Right cardiac atrium (tissue), 5 donors: ENCODE data around the gene CD300C. TPM values are rescaled to one million over a fixed set of nuclear protein-coding genes. Genes with fewer than 3 reads are reported as not detected.
"Not testable (repeated sequence)": the region's sequence is repeated elsewhere in the genome, so short reads cannot be mapped to it uniquely, and the experiment has no call there.

Experiments
- ATAC-seq, 2 donors: fragments of 200-7000 bp; cut with Tn5 transposase; one replicate each; pipeline versions ENCODE4 v1.8.0 to v1.9.1; 2020; ENCODE audit warnings: moderate library complexity in 2 of 2, mild to moderate bottlenecking in 1 of 2
- DNase-seq, 3 donors: peaks; one replicate each; pipeline ENCODE4 v3.0.0-alpha.2; 2020
- H3K27ac ChIP-seq: one replicate; pipeline ENCODE4 v1.5.1; 2013; ENCODE audit warnings: mild to moderate bottlenecking, low read length, control low read depth, moderate library complexity
- H3K27me3 ChIP-seq: one replicate; pipeline ENCODE4 v1.6.1; 2013; ENCODE audit not compliant: control insufficient read depth, insufficient read depth
- H3K4me1 ChIP-seq: one replicate; pipeline ENCODE4 v1.6.1; 2013; ENCODE audit warnings: low read length; ENCODE audit not compliant: control insufficient read depth, insufficient read depth
- H3K4me3 ChIP-seq: one replicate; pipeline ENCODE4 v1.5.1; 2013; ENCODE audit warnings: low read length, control low read depth
- H3K9me3 ChIP-seq: one replicate; pipeline ENCODE4 v1.6.1; 2013; ENCODE audit warnings: low read length; ENCODE audit not compliant: control insufficient read depth
- WGBS: extraction: QIAGEN DNeasy Blood & Tissue Kit; methylation state at CpG from one replicate; pipeline ENCODE4 v1.1.7; 2013; 5-methylcytosine and 5-hydroxymethylcytosine counted together
- intact Hi-C, 4 donors: fragments of 100-400 bp; cut with DNase I; formaldehyde crosslinking; loops; one replicate each; pipeline versions ENCODE4 v1.11.0 to v1.14.0; 2022 to 2023
- polyA plus RNA-seq: library from polyadenylated mRNA; stranded (reverse); fragments of 200-250 nt; gene quantifications from one replicate; pipeline ENCODE4 v1.2.3, GENCODE V29; 2013
- total RNA-seq, 4 donors: library from RNA; stranded (reverse); fragmentation: NEBNext Ultra II Directional; extraction: Animal tissue kit (Norgen Biotek cat#: 25700); gene quantifications; one replicate each; pipeline ENCODE4 v1.2.1, GENCODE V29; 2021
- donor health status: healthy with polysubstance abuse.
- donor health status: DM: no; HTN: yes; CAD: no.
- donor health status: DM: no; HTN: no; CAD: no.
- donor health status: DM: no; HTN: yes; CAD: no; lungs with severe emphysema.
- donor health status: DM: yes; HTN: yes; CAD: no.

The CD300C gene
- total and polyA plus RNA-seq, 5 donors: 0.11 to 2.1 (median 1.5) TPM

GRCh38 chr17:74520790-74521480 lies 25.0 kb downstream of the CD300C start:
- Histone ChIP-seq H3K4me3 (no peak overlapping the region), H3K27me3 (no peaks in the 10 kb centered on the region), H3K9me3 (peaks cover 2% of the 10 kb centered on the region), H3K27ac (no peak overlapping the region), H3K4me1 (no peaks in the 10 kb centered on the region)
- WGBS: 82% methylated on average over 21 of the region's 21 CpGs
- DNase-seq: no peak
- intact Hi-C loops: no loop called here
- ATAC-seq: peak; percentile 51 to 53

DNA sequence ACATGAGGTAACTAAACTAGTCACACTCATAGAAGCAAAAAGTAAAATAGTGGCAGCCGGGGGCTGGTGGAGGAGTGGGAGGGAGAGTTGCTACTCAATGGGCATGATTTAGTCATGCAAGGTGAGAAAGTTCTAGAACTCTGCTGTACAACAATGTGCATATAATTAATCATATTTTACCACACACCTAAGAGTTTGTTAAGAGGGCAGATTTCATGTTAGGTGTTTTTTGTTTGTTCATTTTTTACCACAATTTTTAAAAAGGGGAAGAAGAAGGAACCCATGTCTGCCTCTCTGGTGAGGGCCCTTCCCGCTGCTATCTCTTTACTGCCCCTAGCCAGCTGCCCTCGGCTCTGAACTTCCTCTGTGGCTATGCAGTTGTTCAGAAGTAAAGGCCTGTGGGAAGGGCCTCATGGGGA lies 25.9 kb downstream of the CD300C start:
- ATAC-seq: peak; percentile 51 to 54

DNA sequence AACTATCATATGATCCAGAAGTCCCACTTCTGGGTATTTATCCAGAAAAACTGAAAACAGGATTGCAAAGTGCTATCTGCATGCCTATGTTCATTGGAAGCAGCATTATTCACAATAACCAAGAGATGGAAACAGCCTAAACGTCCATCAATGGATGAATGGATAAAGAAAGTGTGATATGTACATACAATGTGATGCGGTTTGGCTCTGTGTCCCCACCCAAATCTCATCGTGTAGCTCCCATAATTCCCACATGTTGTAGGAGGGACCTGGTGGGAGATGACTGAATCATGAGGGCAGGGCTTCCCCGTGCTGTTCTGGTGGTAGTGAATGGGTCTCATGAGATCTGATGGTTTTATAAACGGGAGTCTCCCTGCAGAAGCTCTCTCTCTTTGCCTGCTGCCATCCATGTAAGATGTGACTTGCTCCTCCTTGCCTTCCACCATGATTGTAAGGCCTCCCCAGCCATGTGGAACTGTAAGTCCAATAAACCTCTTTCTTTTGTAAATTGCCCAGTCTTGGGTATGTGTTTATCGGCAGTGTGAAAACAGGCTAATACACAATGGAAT lies 27.4 kb downstream of the CD300C start:
- 70% methylated on average over 6 of the region's 6 CpGs for WGBS
- H3K4me3 ChIP-seq, DNase-seq, H3K27ac ChIP-seq, H3K27me3 ChIP-seq, H3K4me1 ChIP-seq, ATAC-seq, intact Hi-C loops, H3K9me3 ChIP-seq: not testable (repeated sequence)

More for the DNA sequence above, 25.9 kb downstream of the CD300C start:
- WGBS: 60% methylated on average over 3 of the region's 3 CpGs
- Histone ChIP-seq H3K27ac (no peak overlapping the region), H3K27me3 (no peaks in the 10 kb centered on the region), H3K4me3 (no peak overlapping the region), H3K4me1 (no peaks in the 10 kb centered on the region), H3K9me3 (peaks cover 2% of the 10 kb centered on the region)
- DNase-seq: no peak
- intact Hi-C loops: no loop called here

DNA sequence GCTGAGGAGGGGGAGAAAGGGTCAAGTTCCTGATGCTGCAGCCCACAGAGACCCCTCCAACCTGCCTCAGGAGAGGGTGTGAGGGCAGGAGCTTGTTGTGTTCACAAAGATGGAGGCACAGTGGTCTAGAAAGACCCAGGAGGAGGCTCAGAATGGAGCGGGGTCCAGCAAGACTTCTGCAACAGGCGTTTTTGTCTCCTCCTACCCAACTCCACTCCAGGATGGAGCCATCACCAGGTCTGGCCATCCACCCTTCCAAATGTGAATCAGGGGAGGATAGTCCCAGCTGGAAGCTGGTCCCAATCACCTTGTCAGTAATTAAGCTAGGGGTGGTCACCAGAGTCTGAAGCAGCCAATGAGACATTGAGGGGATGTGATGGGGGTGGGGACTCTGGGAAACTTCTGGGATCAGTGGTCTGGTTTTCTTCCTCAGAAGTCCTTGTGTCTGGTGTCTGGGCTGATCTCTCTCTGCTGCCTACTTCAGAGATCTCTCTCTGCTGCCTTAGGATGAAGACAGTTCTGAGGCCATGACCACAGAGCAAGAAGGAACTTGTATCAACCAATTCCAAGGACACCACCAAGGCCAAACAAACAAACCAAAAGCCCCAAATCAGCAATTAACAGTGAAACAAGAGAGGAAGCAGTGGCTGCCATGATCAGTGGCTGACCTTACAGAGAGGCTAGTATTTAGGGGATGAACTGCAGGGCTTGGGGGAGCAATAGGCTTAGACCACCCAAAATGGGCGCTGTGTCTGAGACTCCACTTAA lies 29.2 kb downstream of the CD300C start:
- Histone ChIP-seq H3K9me3 (no peaks in the 10 kb centered on the region), H3K4me3 (no peak overlapping the region), H3K27ac (no peak overlapping the region), H3K27me3 (no peaks in the 10 kb centered on the region), H3K4me1 (peaks cover 3% of the 10 kb centered on the region)
- DNase-seq (no peak), ATAC-seq (no peak)
- WGBS: 87% methylated on average over 3 of the region's 3 CpGs
- intact Hi-C loops: no loop called here

DNA sequence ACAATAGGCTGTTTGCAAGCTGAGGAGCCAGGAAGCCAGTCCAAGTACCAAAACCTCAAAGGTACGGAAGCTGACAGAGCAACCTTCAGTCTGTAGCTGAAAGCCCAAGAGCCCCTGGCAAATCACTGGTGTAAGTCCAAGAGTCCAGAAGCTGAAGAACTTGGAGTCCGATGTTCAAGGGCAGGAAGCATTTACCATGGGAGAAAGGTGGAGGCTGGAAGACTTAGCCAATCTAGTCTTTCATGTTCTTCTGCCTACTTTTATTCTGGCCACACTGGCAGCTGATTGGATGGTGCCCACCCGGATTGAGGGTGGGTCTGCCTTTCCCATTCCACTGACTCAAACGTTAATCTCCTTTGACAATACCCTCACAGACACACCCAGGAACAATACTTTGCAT lies 30.0 kb downstream of the CD300C start:
- no peaks in the 10 kb centered on the region for H3K27me3 ChIP-seq
- H3K9me3 ChIP-seq: no peaks in the 10 kb centered on the region
- H3K4me3 ChIP-seq: no peak overlapping the region
- no peak for ATAC-seq
- no peak for DNase-seq
- 79% methylated on average over 4 of the region's 4 CpGs for WGBS
- peaks cover 3% of the 10 kb centered on the region for H3K4me1 ChIP-seq
- intact Hi-C loops: no loop called here
- no peak overlapping the region for H3K27ac ChIP-seq

- Histone ChIP-seq H3K9me3 (no peaks in the 10 kb centered on the region), H3K27me3 (no peaks in the 10 kb centered on the region), H3K27ac (no peak overlapping the region), H3K4me1 (peaks cover 3% of the 10 kb centered on the region), H3K4me3 (no peak overlapping the region)
- ATAC-seq (no peak), DNase-seq (no peak)
- intact Hi-C loops: no loop called here
- 96% methylated on average over 10 of the region's 10 CpGs for WGBS
These were observed 31.1 kb downstream of the CD300C start for GRCh38 chr17:74514632-74515334.

DNA sequence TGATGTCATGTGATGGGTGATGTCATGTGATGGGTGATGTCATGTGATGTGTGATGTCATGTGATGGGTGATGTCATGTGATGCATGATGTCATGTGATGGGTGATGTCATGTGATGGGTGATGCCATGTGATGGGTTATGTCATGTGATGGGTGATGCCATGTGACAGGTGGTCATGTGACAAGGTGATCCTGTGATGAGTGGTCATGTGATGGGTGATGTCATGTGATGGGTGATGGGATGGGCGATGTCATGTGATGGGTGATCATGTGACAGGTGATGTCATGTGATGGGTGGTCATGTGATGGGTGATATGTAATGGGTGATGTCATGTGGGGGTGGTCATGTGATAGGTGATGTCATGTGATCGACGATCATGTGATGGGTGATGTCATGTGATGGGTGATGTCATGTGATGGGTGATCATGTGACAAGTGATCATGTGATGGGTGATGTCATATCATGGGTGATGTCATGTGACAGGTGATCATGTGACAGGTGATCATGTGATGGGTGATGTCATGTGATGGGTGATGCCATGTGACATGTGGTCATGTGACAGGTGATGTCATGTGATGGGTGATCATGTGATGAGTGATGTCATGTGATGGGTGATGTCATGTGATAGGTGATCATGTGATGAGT lies 31.8 kb downstream of the CD300C start:
- peaks cover 3% of the 10 kb centered on the region for H3K4me1 ChIP-seq
- ATAC-seq (no peak), DNase-seq (no peak)
- no peak overlapping the region for H3K4me3 ChIP-seq
- WGBS: 29% methylated on average over 3 of the region's 3 CpGs
- H3K9me3 ChIP-seq: no peaks in the 10 kb centered on the region
- intact Hi-C loops: no loop called here
- no peaks in the 10 kb centered on the region for H3K27me3 ChIP-seq
- no peak overlapping the region for H3K27ac ChIP-seq

DNA sequence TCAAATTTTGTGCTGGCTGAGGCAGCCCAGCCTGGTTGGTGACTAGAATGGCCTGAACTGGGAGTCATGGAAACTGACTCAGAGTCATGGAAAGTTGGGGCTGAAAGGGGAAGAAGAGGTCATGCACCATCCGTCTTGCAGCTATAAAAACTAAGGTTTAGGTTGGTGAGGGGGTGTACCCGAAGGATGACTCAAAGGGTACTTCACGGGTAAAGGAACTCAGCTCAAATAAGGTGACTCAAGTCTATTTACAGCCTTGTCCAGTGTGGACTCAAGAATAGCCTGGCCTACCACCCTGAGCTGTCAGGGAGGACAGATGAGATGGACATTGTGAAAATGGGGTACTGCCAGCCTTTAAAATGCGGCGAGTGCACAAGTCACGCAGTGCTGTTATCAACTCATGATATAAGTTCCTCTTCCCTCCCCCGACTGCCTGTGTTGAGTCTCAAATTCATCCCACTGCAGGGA lies 33.3 kb downstream of the CD300C start:
- ATAC-seq: peak; percentile 19 to 29
- WGBS: 48% methylated on average over 7 of the region's 7 CpGs
- intact Hi-C loops: no loop called here
- H3K4me1 ChIP-seq: peaks cover 3% of the 10 kb centered on the region
- no peak for DNase-seq
- H3K27ac ChIP-seq: no peak overlapping the region
- no peak overlapping the region for H3K4me3 ChIP-seq
- H3K9me3 ChIP-seq: no peaks in the 10 kb centered on the region
- H3K27me3 ChIP-seq: no peaks in the 10 kb centered on the region

- 58% methylated on average over 2 of the region's 2 CpGs for WGBS
- no peaks in the 10 kb centered on the region for H3K27me3 ChIP-seq
- H3K9me3 ChIP-seq: no peaks in the 10 kb centered on the region
- ATAC-seq (peak; percentile 62 to 83), DNase-seq (peak; percentile 54 to 77 (median 76))
- peaks cover 3% of the 10 kb centered on the region for H3K4me1 ChIP-seq
- intact Hi-C loops: no loop called here
- no peak overlapping the region for H3K27ac ChIP-seq
- no peak overlapping the region for H3K4me3 ChIP-seq
These were observed 33.9 kb downstream of the CD300C start for GRCh38 chr17:74512036-74512435.

- intact Hi-C loops: no loop called here
- Histone ChIP-seq H3K4me1 (peaks cover 3% of the 10 kb centered on the region), H3K27me3 (no peaks in the 10 kb centered on the region), H3K4me3 (no peak overlapping the region), H3K27ac (no peak overlapping the region), H3K9me3 (no peaks in the 10 kb centered on the region)
- ATAC-seq (no peak), DNase-seq (no peak)
These were observed 37.8 kb downstream of the CD300C start for GRCh38 chr17:74508156-74508555.
